ENCODE measurements around the gene MMP24OS.

Gene MMP24OS

GRCh38 chr20:35277531-35278395 is at the start of gene MMP24OS:
Gene MMP24OS (minus strand): TSS chr20:35278122. CDS start chr20:35277929, 193 bp downstream.
- TF ChIP-seq SP1 (IDR thresholded peaks at IDR 0.05), result no peak
- no peak for TF ChIP-seq NFRKB (IDR thresholded peaks at IDR 0.05)
- no peak for TF ChIP-seq L3MBTL2 (conservative IDR thresholded peaks at IDR 0.05)
- no peak for TF ChIP-seq ARNT (IDR thresholded peaks at IDR 0.05)
- TF ChIP-seq CTBP1 (IDR thresholded peaks at IDR 0.05; ENCODE audit: borderline replicate concordance), result no peak
- TF ChIP-seq ELF4 (IDR thresholded peaks at IDR 0.05), result no peak
- no peak for TF ChIP-seq LEF1 (IDR thresholded peaks at IDR 0.05; ENCODE audit: borderline replicate concordance)
- CTCF ChIA-PET, result interaction anchor here (1.3 kb wide), 1 partner anchor 9 kb away, joined by 4 read pairs; no protein-coding TSS in a partner anchor
- DNase-seq (ENCODE audit: extremely low spot score), result peak; percentile 91
- POLR2A ChIA-PET, result interaction anchor here (1.3 kb wide), 1 partner anchor 20 kb away, joined by 3 read pairs; no protein-coding TSS in a partner anchor

GRCh38 chr20:35327074-35327976 is 49.4 kb upstream of the MMP24OS start:
- CTCF ChIA-PET, result interaction anchor here (1.1 kb wide), 1 partner anchor 22 kb away, joined by 5 read pairs; no protein-coding TSS in a partner anchor
- no peak for DNase-seq (ENCODE audit: extremely low spot score)
- POLR2A ChIA-PET, result interaction anchor here (1.6 kb wide), 1 partner anchor 22 kb away, joined by 8 read pairs; no protein-coding TSS in a partner anchor
- TF ChIP-seq CTBP1 (IDR thresholded peaks at IDR 0.05; ENCODE audit: borderline replicate concordance) (no peak), TARDBP (IDR thresholded peaks at IDR 0.05) (no peak)

GRCh38 chr20:35326740-35327073 is 48.8 kb upstream of the MMP24OS start:
- TF ChIP-seq TARDBP (IDR thresholded peaks at IDR 0.05) (no peak), ARNT (IDR thresholded peaks at IDR 0.05) (no peak), CTBP1 (IDR thresholded peaks at IDR 0.05; ENCODE audit: borderline replicate concordance) (no peak), FOXM1 (IDR thresholded peaks at IDR 0.05; ENCODE audit: borderline replicate concordance) (no peak), PKNOX1 (IDR thresholded peaks at IDR 0.05) (no peak), LEF1 (IDR thresholded peaks at IDR 0.05; ENCODE audit: borderline replicate concordance) (no peak), L3MBTL2 (conservative IDR thresholded peaks at IDR 0.05) (no peak), HDGF (IDR thresholded peaks at IDR 0.05; ENCODE audit: borderline replicate concordance) (no peak), ELF4 (IDR thresholded peaks at IDR 0.05) (no peak), SP1 (IDR thresholded peaks at IDR 0.05) (no peak), SUZ12 (IDR thresholded peaks at IDR 0.05) (no peak), ZNF384 (IDR thresholded peaks at IDR 0.05) (no peak), BHLHE40 (IDR thresholded peaks at IDR 0.05; ENCODE audit: borderline replicate concordance) (no peak), FOXA1 (IDR thresholded peaks at IDR 0.05) (no peak), FOXK2 (IDR thresholded peaks at IDR 0.05) (no peak), NFRKB (IDR thresholded peaks at IDR 0.05) (no peak)
- DNase-seq (ENCODE audit: extremely low spot score), result no peak
- CTCF ChIA-PET, result interaction anchor here (1.1 kb wide), 1 partner anchor 22 kb away, joined by 5 read pairs; no protein-coding TSS in a partner anchor
- POLR2A ChIA-PET, result interaction anchor here (1.6 kb wide), 1 partner anchor 22 kb away, joined by 8 read pairs; no protein-coding TSS in a partner anchor

GRCh38 chr20:35326021-35326739 is 48.3 kb upstream of the MMP24OS start:
- TF ChIP-seq ZNF384 (IDR thresholded peaks at IDR 0.05) (no peak), FOXK2 (IDR thresholded peaks at IDR 0.05) (no peak), ARNT (IDR thresholded peaks at IDR 0.05) (no peak), FOXM1 (IDR thresholded peaks at IDR 0.05; ENCODE audit: borderline replicate concordance) (no peak), TARDBP (IDR thresholded peaks at IDR 0.05) (no peak), FOXA1 (IDR thresholded peaks at IDR 0.05) (no peak)
- DNase-seq (ENCODE audit: extremely low spot score), result no peak
- POLR2A ChIA-PET, result interaction anchor here (1.6 kb wide), 1 partner anchor 21 kb away, joined by 8 read pairs; no protein-coding TSS in a partner anchor
- CTCF ChIA-PET, result interaction anchor here (0.7 kb wide), 1 partner anchor 1014 kb away, joined by 3 read pairs; no protein-coding TSS in a partner anchor

GRCh38 chr20:35325401-35325800 is 47.5 kb upstream of the MMP24OS start:
- POLR2A ChIA-PET, result no interaction called here
- no peak for DNase-seq (ENCODE audit: extremely low spot score)
- CTCF ChIA-PET, result interaction anchor here (0.7 kb wide), 1 partner anchor 1013 kb away, joined by 3 read pairs; no protein-coding TSS in a partner anchor
- TF ChIP-seq CTBP1 (IDR thresholded peaks at IDR 0.05; ENCODE audit: borderline replicate concordance), result no peak
- TF ChIP-seq LEF1 (IDR thresholded peaks at IDR 0.05; ENCODE audit: borderline replicate concordance), result no peak
- TF ChIP-seq ZNF384 (IDR thresholded peaks at IDR 0.05), result no peak

- CTCF ChIA-PET, result interaction anchor here (0.6 to 3.7 kb wide), 4 partner anchors 10 to 224 kb away, joined by 8 to 27 read pairs (median 10); no protein-coding TSS in a partner anchor
- DNase-seq (ENCODE audit: extremely low spot score), result no peak
- POLR2A ChIA-PET, result interaction anchor here (0.7 to 1.5 kb wide), 4 partner anchors 15 to 496 kb away, joined by 3 to 8 read pairs (median 4); partner anchors contain the start of genes CEP250 and UQCC1
- no peak for TF ChIP-seq ARNT (IDR thresholded peaks at IDR 0.05)
- no peak for TF ChIP-seq L3MBTL2 (conservative IDR thresholded peaks at IDR 0.05)
- no peak for TF ChIP-seq LEF1 (IDR thresholded peaks at IDR 0.05; ENCODE audit: borderline replicate concordance)
- no peak for TF ChIP-seq SP1 (IDR thresholded peaks at IDR 0.05)
- no peak for TF ChIP-seq NFRKB (IDR thresholded peaks at IDR 0.05)
- TF ChIP-seq FOXM1 (IDR thresholded peaks at IDR 0.05; ENCODE audit: borderline replicate concordance), result no peak
- no peak for TF ChIP-seq CTBP1 (IDR thresholded peaks at IDR 0.05; ENCODE audit: borderline replicate concordance)
- no peak for TF ChIP-seq FOXA1 (IDR thresholded peaks at IDR 0.05)
- no peak for TF ChIP-seq TARDBP (IDR thresholded peaks at IDR 0.05)
- no peak for TF ChIP-seq BHLHE40 (IDR thresholded peaks at IDR 0.05; ENCODE audit: borderline replicate concordance)
These were observed 42.6 kb upstream of the MMP24OS start for GRCh38 chr20:35320396-35321126.

All from HEK293T (cell line).